IMR-90 (cell line): ENCODE data around the gene PPM1H. TPM values are rescaled to one million over a fixed set of nuclear protein-coding genes. Genes with fewer than 3 reads are reported as not detected.

Experiments
- ATAC-seq: fragments of 200-7000 bp; cut with Tn5 transposase; 2 replicates; pipeline ENCODE4 v1.9.1; 2020; ENCODE audit warnings: low read depth, mild to moderate bottlenecking, moderate library complexity
- BruUV-seq: library from RNA; stranded (reverse); fragments of 400-500 nt; replicated peaks from 2 replicates; lab custom pipeline; 2021; lab: Mats Ljungman, UMichigan
- CTCF ChIA-PET: fragments of 300-600 bp; formaldehyde crosslinking; extraction: SDS; loops from one replicate; lab custom pipeline; 2021; ENCODE audit warnings: antibody characterized with exemption; lab: Yijun Ruan, JAX
- POLR2A ChIA-PET: fragments of 300-600 bp; sonication (Branson Sonifier 250); formaldehyde crosslinking; loops from one replicate; lab custom pipeline; 2022; ENCODE audit warnings: antibody characterized with exemption; ENCODE audit not compliant: unreplicated experiment; lab: Charles Lee
- DNase-seq: peaks from one replicate; pipeline ENCODE4 v3.0.0; 2013
- H2AFZ ChIP-seq: replicated peaks from 2 replicates; pipeline ENCODE3; 2013; ENCODE audit warnings: low read length, mild to moderate bottlenecking; ENCODE audit not compliant: poor library complexity
- H2AK5ac ChIP-seq: 2 replicates; pipeline ENCODE4 v1.6.1; 2013; ENCODE audit warnings: low read depth, low read length, inconsistent platforms
- H2AK9ac ChIP-seq: replicated peaks from 2 replicates; pipeline ENCODE3; 2013; ENCODE audit warnings: mild to moderate bottlenecking, low read depth, low read length, moderate library complexity; ENCODE audit not compliant: poor library complexity
- H2BK120ac ChIP-seq: 2 replicates; pipeline ENCODE4 v1.6.1; 2013; ENCODE audit warnings: low read depth, low read length, inconsistent platforms
- H2BK15ac ChIP-seq: 3 replicates; pipeline ENCODE4 v1.6.1; 2013; ENCODE audit warnings: low read depth, low read length, inconsistent platforms
- H2BK20ac ChIP-seq: 2 replicates; pipeline ENCODE4 v1.6.1; 2013; ENCODE audit warnings: low read depth, mild to moderate bottlenecking, inconsistent platforms, low read length, moderate library complexity
- H2BK5ac ChIP-seq: 2 replicates; pipeline ENCODE4 v1.6.1; 2013; ENCODE audit warnings: mild to moderate bottlenecking, low read depth, low read length, inconsistent platforms; ENCODE audit not compliant: poor library complexity, severe bottlenecking
- H3K14ac ChIP-seq: replicated peaks from 2 replicates; pipeline ENCODE4 v1.6.1; 2013; ENCODE audit warnings: low read depth, low read length, inconsistent platforms
- H3K18ac ChIP-seq: 2 replicates; pipeline ENCODE4 v1.6.1; 2013; ENCODE audit warnings: low read depth, low read length, control low read depth
- H3K23ac ChIP-seq: 2 replicates; pipeline ENCODE4 v1.6.1; 2013; ENCODE audit warnings: low read depth, low read length, inconsistent platforms
- H3K27ac ChIP-seq: 2 replicates; pipeline ENCODE4 v1.5.1; 2013; ENCODE audit warnings: mild to moderate bottlenecking, control low read depth, low read length; ENCODE audit not compliant: insufficient read depth
- H3K27me3 ChIP-seq: 2 replicates; pipeline ENCODE4 v1.6.1; 2013; ENCODE audit warnings: low read length; ENCODE audit not compliant: control insufficient read depth, insufficient read depth
- H3K36me3 ChIP-seq: 2 replicates; pipeline ENCODE4 v1.6.1; 2013; ENCODE audit warnings: low read length, mixed read lengths; ENCODE audit not compliant: control insufficient read depth, insufficient read depth
- H3K4ac ChIP-seq: 2 replicates; pipeline ENCODE4 v1.6.1; 2013; ENCODE audit warnings: low read depth, low read length, inconsistent platforms
- H3K4me1 ChIP-seq: 2 replicates; pipeline ENCODE4 v1.6.1; 2013; ENCODE audit warnings: low read length, mixed read lengths; ENCODE audit not compliant: control insufficient read depth, insufficient read depth
- H3K4me2 ChIP-seq: 2 replicates; pipeline ENCODE4 v1.6.1; 2013; ENCODE audit warnings: low read depth, mild to moderate bottlenecking, control low read depth, low read length, moderate library complexity
- H3K4me3 ChIP-seq: 2 replicates; pipeline ENCODE4 v1.5.1; 2013; ENCODE audit warnings: low read depth, mild to moderate bottlenecking, control low read depth, low read length, moderate library complexity; ENCODE audit not compliant: insufficient read depth
- H3K56ac ChIP-seq: 2 replicates; pipeline ENCODE4 v1.6.1; 2013; ENCODE audit warnings: low read length, inconsistent platforms; ENCODE audit not compliant: insufficient read depth; ENCODE audit errors: extremely low read depth
- H3K79me1 ChIP-seq, 2 experiments: 2 replicates each; pipeline ENCODE4 v1.6.1; 2013; ENCODE audit warnings: low read length in 2 of 2, inconsistent platforms in 1 of 2, low read depth in 1 of 2
- H3K9ac ChIP-seq: 2 replicates; pipeline ENCODE4 v1.6.1; 2013; ENCODE audit warnings: low read depth, low read length, control low read depth
- H3K9me1 ChIP-seq: 2 replicates; pipeline ENCODE4 v1.6.1; 2013; ENCODE audit warnings: low read length, inconsistent platforms; ENCODE audit not compliant: insufficient read depth
- H3K9me3 ChIP-seq: 2 replicates; pipeline ENCODE4 v1.6.1; 2013; ENCODE audit warnings: low read length; ENCODE audit not compliant: control insufficient read depth, insufficient read depth
- H4K20me1 ChIP-seq: 2 replicates; pipeline ENCODE4 v1.6.1; 2013; ENCODE audit warnings: low read length, inconsistent platforms; ENCODE audit not compliant: insufficient read depth
- H4K5ac ChIP-seq: 2 replicates; pipeline ENCODE4 v1.6.1; 2013; ENCODE audit warnings: mild to moderate bottlenecking, low read depth, low read length, control low read depth
- H4K8ac ChIP-seq, 2 experiments: 2 replicates each; pipeline ENCODE4 v1.6.1; 2013; ENCODE audit warnings: low read depth in 2 of 2, low read length in 2 of 2, control low read depth in 1 of 2, inconsistent platforms in 1 of 2
- H4K91ac ChIP-seq: 2 replicates; pipeline ENCODE4 v1.6.1; 2013; ENCODE audit warnings: low read depth, low read length, inconsistent platforms; ENCODE audit not compliant: insufficient read depth
- RCOR1 ChIP-seq: IDR thresholded peaks from 2 replicates; pipeline ENCODE4 v1.6.1; 2012; ENCODE audit warnings: mild to moderate bottlenecking, low read length, improper control_type of control experiment; ENCODE audit not compliant: insufficient replicate concordance
- WGBS, 2 experiments: methylation state at CpG; one replicate each; pipeline versions ENCODE4 v1.1.5 to v1.1.7; 2013; ENCODE audit warnings: missing lambda C conversion rate in 2 of 2; ENCODE audit not compliant: insufficient read length in 1 of 2; ENCODE audit errors: extremely low coverage in 2 of 2; 5-methylcytosine and 5-hydroxymethylcytosine counted together
- dilution Hi-C: fragments of 300-500 bp; cut with HindIII; formaldehyde crosslinking; loops from one replicate; pipeline ENCODE4 v1.14.3; 2018; ENCODE audit warnings: low sequenced_read_pairs; ENCODE audit not compliant: unreplicated experiment
- in situ Hi-C: fragments of 300-500 bp; cut with MboI; formaldehyde crosslinking; loops from 3 replicates; pipeline ENCODE4 v1.14.3; 2019; ENCODE audit warnings: low sequenced_read_pairs, inconsistent platforms, mixed read lengths
- intact Hi-C: fragments of 100-400 bp; cut with micrococcal nuclease; formaldehyde crosslinking; loops from 2 replicates; pipeline ENCODE4 v1.10.0; 2022
- polyA plus RNA-seq, 3 experiments: library from polyadenylated mRNA; depleted of rRNA; stranded (reverse); fragments of >200 nt; gene quantifications; 2 replicates each; pipeline ENCODE4 v1.2.3, GENCODE V29; 2012; ENCODE audit warnings: low replicate concordance in 1 of 3
- total RNA-seq: library from RNA; depleted of rRNA; stranded (reverse); fragments of >200 nt; gene quantifications from 2 replicates; pipeline ENCODE4 v1.2.3, GENCODE V29; 2012

The PPM1H gene
- total and polyA plus RNA-seq, 2 of the 4 experiments (the other 2 are of a cell fraction), result 0.14 to 0.18 TPM

DNA sequence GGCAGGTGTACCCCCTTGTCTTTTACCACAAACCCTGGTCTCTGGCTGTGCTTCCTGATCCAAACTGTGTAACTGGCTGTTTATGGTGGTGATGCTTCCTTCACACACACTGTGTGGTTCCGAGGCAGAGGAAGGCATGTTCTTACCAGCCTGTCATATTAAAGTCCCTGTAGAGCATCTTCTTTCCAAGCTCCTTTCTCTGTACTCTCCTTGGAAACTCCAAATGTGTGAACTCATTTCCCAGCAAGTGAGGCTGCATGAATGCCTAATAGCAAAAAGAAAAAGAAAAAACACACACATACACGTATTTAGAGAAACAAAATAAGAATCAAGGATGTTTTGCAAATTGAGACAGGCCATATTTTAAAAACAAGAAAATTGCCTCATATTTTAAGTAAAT lies 214.9 kb downstream of the PPM1H start:
- peak overlapping the region; percentile 77 for H2AK5ac ChIP-seq
- H4K91ac ChIP-seq, result peak overlapping the region; percentile 55; the same call in 1 of the 2 replicates
- 0 out of 2 replicates have a peak overlapping the region, but pooled peaks have one; percentile 18 for H2BK20ac ChIP-seq
- no peak overlapping the region for H2AFZ ChIP-seq
- H3K9ac ChIP-seq, result no peak overlapping the region
- ChIA-PET POLR2A (no interaction called here), CTCF (interaction anchor here (1.0 to 1.2 kb wide), 2 partner anchors 10 to 11 kb away, joined by 3 read pairs; no protein-coding TSS in a partner anchor)
- BruUV-seq, result no TSS peak
- in situ Hi-C loops, result no loop called here
- no peaks in the 10 kb centered on the region for H3K27me3 ChIP-seq
- H3K56ac ChIP-seq, result no peak overlapping the region
- H4K20me1 ChIP-seq, result no peaks in the 10 kb centered on the region
- dilution Hi-C loops, result no loop called here
- ATAC-seq, result no peak
- peak overlapping the region; percentile 22; the same call in 1 of the 2 replicates for H4K5ac ChIP-seq
- DNase-seq, result no peak
- intact Hi-C loops, result no loop called here
- H3K23ac ChIP-seq, result no peak overlapping the region
- H3K79me1 ChIP-seq, result peaks cover 0 to 5% of the 10 kb centered on the region in 2 experiments; a peak in 1 of 4 replicates
- no peak overlapping the region for H2AK9ac ChIP-seq
- peak overlapping the region; percentile 63 for H3K4ac ChIP-seq
- peak overlapping the region; percentile 45 for H2BK120ac ChIP-seq
- H2BK5ac ChIP-seq, result peak overlapping the region; percentile 8
- H2BK15ac ChIP-seq, result 0 out of 3 replicates have a peak overlapping the region, but pooled peaks have one; percentile 83
- H3K27ac ChIP-seq, result no peak overlapping the region
- no peaks in the 10 kb centered on the region for H3K9me3 ChIP-seq
- H3K4me1 ChIP-seq, result peaks cover 21% of the 10 kb centered on the region
- H4K8ac ChIP-seq, result no peak overlapping the region
- H3K9me1 ChIP-seq, result peaks cover 24% of the 10 kb centered on the region
- H3K18ac ChIP-seq, result peak overlapping the region; percentile 63
- H3K36me3 ChIP-seq, result no peaks in the 10 kb centered on the region
- no peak overlapping the region for H3K4me2 ChIP-seq
- H3K4me3 ChIP-seq, result no peak overlapping the region
- peak overlapping the region; percentile 33; the same call in 1 of the 2 replicates for H3K14ac ChIP-seq
- WGBS, 2 experiments, result no CpG with 5 or more reads among the region's 2 CpGs
- TF ChIP-seq RCOR1, result no peak
